Lung (tissue), 12 donors: ENCODE data around the gene ANXA11. TPM values are rescaled to one million over a fixed set of nuclear protein-coding genes. Genes with fewer than 3 reads are reported as not detected.

ENCODE experiments used
- ATAC-seq: fragments of 200-7000 bp; cut with Tn5 transposase; one replicate; pipeline ENCODE4 v1.9.1; 2020; ENCODE audit warnings: moderate number of reproducible peaks; ENCODE audit not compliant: insufficient read depth, low FRiP score
- DNase-seq, 3 donors: peaks; one replicate each; pipeline ENCODE4 v3.0.0-alpha.2; 2013 to 2017
- H3K27ac ChIP-seq, 2 donors: one replicate each; pipeline ENCODE4 v1.5.1; 2013; ENCODE audit warnings: mild to moderate bottlenecking in 2 of 2, moderate library complexity in 2 of 2, control low read depth in 1 of 2, inconsistent platforms in 1 of 2, low read depth in 1 of 2, low read length in 1 of 2
- H3K27me3 ChIP-seq, 3 donors: one replicate each; pipeline ENCODE4 v1.5.1; 2013; ENCODE audit warnings: low read length in 2 of 3; ENCODE audit not compliant: control insufficient read depth in 3 of 3, insufficient read depth in 3 of 3
- H3K36me3 ChIP-seq, 4 donors: one replicate each; pipeline ENCODE4 v1.5.1; 2013; ENCODE audit warnings: low read length in 4 of 4, mild to moderate bottlenecking in 1 of 4, moderate library complexity in 1 of 4; ENCODE audit not compliant: control insufficient read depth in 4 of 4, insufficient read depth in 4 of 4
- H3K4me1 ChIP-seq, 5 donors: one replicate each; pipeline ENCODE4 v1.5.1; 2013; ENCODE audit warnings: low read length in 5 of 5, mild to moderate bottlenecking in 2 of 5, moderate library complexity in 1 of 5; ENCODE audit not compliant: control insufficient read depth in 5 of 5, insufficient read depth in 5 of 5
- H3K4me3 ChIP-seq: one replicate; pipeline ENCODE4 v1.5.1; 2013; ENCODE audit warnings: mild to moderate bottlenecking, control low read depth, moderate library complexity
- H3K9ac ChIP-seq, 2 donors: one replicate each; pipeline ENCODE4 v1.5.1; 2013; ENCODE audit warnings: low read length in 2 of 2, control low read depth in 1 of 2; ENCODE audit not compliant: insufficient read depth in 1 of 2
- H3K9me3 ChIP-seq, 4 donors: one replicate each; pipeline ENCODE4 v1.5.1; 2013; ENCODE audit warnings: low read length in 3 of 4, mild to moderate bottlenecking in 1 of 4, moderate library complexity in 1 of 4; ENCODE audit not compliant: control insufficient read depth in 4 of 4, insufficient read depth in 3 of 4
- CTCF ChIP-seq: IDR thresholded peaks from 2 replicates; pipeline ENCODE4 v1.5.1; 2012; ENCODE audit warnings: mild to moderate bottlenecking; ENCODE audit errors: control extremely low read depth, extremely low read depth
- WGBS, 2 donors: extraction: QIAGEN DNeasy Blood & Tissue Kit; methylation state at CpG; one replicate each; pipeline ENCODE4 v1.1.7; 2013; 5-methylcytosine and 5-hydroxymethylcytosine counted together
- polyA plus RNA-seq, 2 donors: library from polyadenylated mRNA; stranded (reverse); fragments of 200-250 nt; gene quantifications; one replicate each; pipeline ENCODE4 v1.2.1, GENCODE V29; 2013
- total RNA-seq, 2 donors: library from RNA; depleted of rRNA in 1 of 2; stranded (reverse); fragments of >200 nt in 1 of 2; gene quantifications; one replicate each; pipeline ENCODE4 v1.2.1, GENCODE V29; 2014 to 2021
- donor health status: control.
- donor health status: control.
- donor health status: Bipolar disorder and iron deficiency.
- donor health status: healthy.
- donor health status: DM: yes; HTN: yes; CAD: no.

ANXA11 gene
- total and polyA plus RNA-seq, 4 donors, result 97.7 to 404 (median 209) TPM

- WGBS, 2 donors, result 54 to 66% methylated on average over 8 of the region's 8 CpGs
These were observed 3.7 kb downstream of the ANXA11 start for GRCh38 chr10:80201608-80202141.

GRCh38 chr10:80200687-80201086, 4.7 kb downstream of the ANXA11 start:
- Histone ChIP-seq H3K9me3 (no peaks in the 10 kb centered on the region), H3K4me3 (no peak overlapping the region), H3K27ac (peak overlapping the region; percentile 79 to 87), H3K36me3 (peaks cover 0 to 3% (median 0%) of the 10 kb centered on the region in 4 donors), H3K4me1 (peaks cover 23 to 44% (median 40%) of the 10 kb centered on the region in 5 donors), H3K27me3 (no peaks in the 10 kb centered on the region), H3K9ac (no peak overlapping the region)
- no peak for TF ChIP-seq CTCF
- WGBS, 2 donors, result 94% methylated on average over 10 of the region's 10 CpGs
- ATAC-seq, result no peak
- no peak for DNase-seq

More at GRCh38 chr10:80201608-80202141, 3.7 kb downstream of the ANXA11 start:
- Histone ChIP-seq H3K27ac (peak overlapping the region; percentile 79 to 80), H3K36me3 (peaks cover 0 to 3% (median 0%) of the 10 kb centered on the region in 4 donors), H3K9me3 (no peaks in the 10 kb centered on the region), H3K4me3 (no peak overlapping the region), H3K4me1 (peaks cover 29 to 53% (median 34%) of the 10 kb centered on the region in 5 donors), H3K9ac (no peak overlapping the region), H3K27me3 (no peaks in the 10 kb centered on the region)
- no peak for TF ChIP-seq CTCF
- DNase-seq, result no peak
- ATAC-seq, result no peak

GRCh38 chr10:80200259-80200658, 5.1 kb downstream of the ANXA11 start:
- WGBS, 2 donors, result 50 to 52% methylated on average over 1 of the region's 1 CpG
- Histone ChIP-seq H3K4me1 (peaks cover 23 to 43% (median 41%) of the 10 kb centered on the region in 5 donors), H3K27ac (peak overlapping the region; percentile 79 to 92), H3K4me3 (no peak overlapping the region), H3K9me3 (no peaks in the 10 kb centered on the region), H3K27me3 (no peaks in the 10 kb centered on the region), H3K36me3 (peaks cover 0 to 3% (median 0%) of the 10 kb centered on the region in 4 donors), H3K9ac (no peak overlapping the region)
- TF ChIP-seq CTCF, result no peak
- no peak for ATAC-seq
- DNase-seq, result no peak

- Histone ChIP-seq H3K36me3 (peaks cover 0 to 4% (median 0%) of the 10 kb centered on the region in 4 donors), H3K27me3 (no peaks in the 10 kb centered on the region), H3K9ac (no peak overlapping the region), H3K9me3 (no peaks in the 10 kb centered on the region), H3K27ac (peak overlapping the region; percentile 79 to 92), H3K4me3 (no peak overlapping the region), H3K4me1 (peaks cover 23 to 45% (median 43%) of the 10 kb centered on the region in 5 donors)
- ATAC-seq (no peak), DNase-seq (peak; percentile 58 to 73 (median 73))
- TF ChIP-seq CTCF, result no peak
- 11 to 15% methylated on average over 8 of the region's 8 CpGs for WGBS, 2 donors
These were observed 5.5 kb downstream of the ANXA11 start for GRCh38 chr10:80199828-80200227.
